ENCODE data around the gene HOXD4.

Gene HOXD4

DNA sequence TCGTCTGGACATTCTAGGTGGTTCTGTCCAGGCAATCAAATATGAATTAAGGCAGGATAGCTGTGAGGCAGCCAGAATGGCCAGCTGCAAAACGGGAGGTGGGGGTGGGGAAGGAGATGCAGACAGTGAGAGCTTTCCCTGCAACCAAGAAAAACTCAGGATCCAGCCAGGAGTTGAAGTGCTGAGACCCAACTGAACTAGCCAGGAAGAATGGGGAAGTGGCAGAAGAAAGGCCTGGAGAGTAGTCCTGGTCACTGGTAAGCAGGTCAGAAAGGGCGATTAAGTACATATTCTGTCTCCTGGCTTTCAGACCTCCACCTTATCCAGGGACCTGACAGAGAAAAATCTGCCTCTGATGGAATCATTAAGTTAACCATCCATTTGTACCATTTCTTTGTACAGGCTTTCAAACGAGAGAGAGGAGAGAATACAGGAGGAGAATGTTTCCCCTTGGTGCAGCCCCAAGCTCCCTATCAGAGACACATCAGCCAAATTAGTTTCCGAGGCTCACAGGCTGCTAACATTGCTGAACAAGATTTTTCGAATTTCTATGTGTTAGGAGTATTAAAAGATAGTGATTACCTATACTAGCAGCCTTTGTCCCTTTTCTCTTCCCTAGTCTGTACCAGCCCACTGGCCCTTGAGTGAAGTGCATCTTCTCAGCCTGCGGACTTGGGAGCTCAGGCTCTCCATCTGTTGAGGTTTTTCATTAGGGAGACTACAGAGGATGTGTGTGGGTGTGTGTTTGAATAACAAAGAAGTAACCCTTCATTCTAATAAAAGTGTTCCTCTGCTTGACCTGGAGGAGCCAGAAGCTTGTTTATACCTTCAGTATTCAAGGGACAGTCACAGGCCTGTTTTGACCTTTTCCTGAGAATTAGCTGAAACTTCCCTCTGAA is 24.6 kb downstream of the HOXD4 start:
- H3K27ac ChIP-seq (ENCODE audit: low read depth, low read length): no peak overlapping the region
- no peaks in the 10 kb centered on the region for H3K79me2 ChIP-seq (ENCODE audit: control insufficient read depth, low read length)
- peaks cover 67% of the 10 kb centered on the region for H3K27me3 ChIP-seq (ENCODE audit: control insufficient read depth, low read length)
- no peak overlapping the region for H3K4me3 ChIP-seq (ENCODE audit: low read length)
- H3K4me1 ChIP-seq (ENCODE audit: control insufficient read depth, low read length): no peaks in the 10 kb centered on the region
- no peaks in the 10 kb centered on the region for H3F3A ChIP-seq (ENCODE audit: control insufficient read depth, insufficient read depth)
- no peaks in the 10 kb centered on the region for H3K36me3 ChIP-seq (ENCODE audit: control insufficient read depth, low read length)
- TF ChIP-seq EZH2phosphoT487 (IDR thresholded peaks at IDR 0.05; ENCODE audit: borderline replicate concordance, low read length): no peak
- TF ChIP-seq, protein P1, sequence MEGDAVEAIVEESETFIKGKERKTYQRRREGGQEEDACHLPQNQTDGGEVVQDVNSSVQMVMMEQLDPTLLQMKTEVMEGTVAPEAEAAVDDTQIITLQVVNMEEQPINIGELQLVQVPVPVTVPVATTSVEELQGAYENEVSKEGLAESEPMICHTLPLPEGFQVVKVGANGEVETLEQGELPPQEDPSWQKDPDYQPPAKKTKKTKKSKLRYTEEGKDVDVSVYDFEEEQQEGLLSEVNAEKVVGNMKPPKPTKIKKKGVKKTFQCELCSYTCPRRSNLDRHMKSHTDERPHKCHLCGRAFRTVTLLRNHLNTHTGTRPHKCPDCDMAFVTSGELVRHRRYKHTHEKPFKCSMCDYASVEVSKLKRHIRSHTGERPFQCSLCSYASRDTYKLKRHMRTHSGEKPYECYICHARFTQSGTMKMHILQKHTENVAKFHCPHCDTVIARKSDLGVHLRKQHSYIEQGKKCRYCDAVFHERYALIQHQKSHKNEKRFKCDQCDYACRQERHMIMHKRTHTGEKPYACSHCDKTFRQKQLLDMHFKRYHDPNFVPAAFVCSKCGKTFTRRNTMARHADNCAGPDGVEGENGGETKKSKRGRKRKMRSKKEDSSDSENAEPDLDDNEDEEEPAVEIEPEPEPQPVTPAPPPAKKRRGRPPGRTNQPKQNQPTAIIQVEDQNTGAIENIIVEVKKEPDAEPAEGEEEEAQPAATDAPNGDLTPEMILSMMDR (IDR thresholded peaks at IDR 0.05; ENCODE audit: low read depth, low read length, poor library complexity, severe bottlenecking): no peak
- no peaks in the 10 kb centered on the region for H4K20me1 ChIP-seq (ENCODE audit: control insufficient read depth, insufficient read depth, low read depth, low read length)
- no peaks in the 10 kb centered on the region for H3K9me3 ChIP-seq (ENCODE audit: control insufficient read depth, insufficient read depth, low read length)
- H3K9me2 ChIP-seq (replicated peaks; ENCODE audit: control insufficient read depth, low read length): no peaks in the 10 kb centered on the region
- no peak overlapping the region for H3K4me2 ChIP-seq (ENCODE audit: low read length)

DNA sequence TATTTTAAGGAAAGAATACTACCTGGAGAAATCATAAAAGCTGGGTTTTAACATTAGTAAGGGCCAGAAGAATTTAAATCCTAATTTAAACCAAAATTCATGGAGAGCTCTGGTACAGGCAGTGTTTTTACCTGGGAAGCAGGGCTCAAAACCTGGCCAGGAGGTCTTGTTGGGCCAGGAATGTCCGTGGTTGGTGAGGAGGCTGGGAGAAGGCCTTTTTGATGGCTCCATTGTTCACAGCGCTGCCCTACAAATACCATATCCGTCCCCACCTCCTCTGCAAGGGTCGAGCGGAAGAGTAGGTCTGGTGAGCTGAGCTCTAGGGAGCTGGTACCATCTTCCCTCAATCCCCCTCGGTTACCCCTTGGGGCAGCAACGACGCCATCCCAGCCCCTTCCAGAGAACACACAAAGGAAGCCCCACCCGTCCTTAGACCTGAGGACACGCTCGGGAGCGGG is 26.3 kb downstream of the HOXD4 start:
- peaks cover 67% of the 10 kb centered on the region for H3K27me3 ChIP-seq (ENCODE audit: control insufficient read depth, low read length)
- H3K4me1 ChIP-seq (ENCODE audit: control insufficient read depth, low read length): no peaks in the 10 kb centered on the region
- H3K9me3 ChIP-seq (ENCODE audit: control insufficient read depth, insufficient read depth, low read length): no peaks in the 10 kb centered on the region
- TF ChIP-seq EZH2phosphoT487 (IDR thresholded peaks at IDR 0.05; ENCODE audit: borderline replicate concordance, low read length): no peak
- TF ChIP-seq, protein P1 (IDR thresholded peaks at IDR 0.05; ENCODE audit: low read depth, low read length, poor library complexity, severe bottlenecking): no peak
- no peak overlapping the region for H3K27ac ChIP-seq (ENCODE audit: low read depth, low read length)
- H4K20me1 ChIP-seq (ENCODE audit: control insufficient read depth, insufficient read depth, low read depth, low read length): no peaks in the 10 kb centered on the region
- H3K79me2 ChIP-seq (ENCODE audit: control insufficient read depth, low read length): no peaks in the 10 kb centered on the region
- H3K36me3 ChIP-seq (ENCODE audit: control insufficient read depth, low read length): no peaks in the 10 kb centered on the region
- H3K4me2 ChIP-seq (ENCODE audit: low read length): no peak overlapping the region
- no peak overlapping the region for H3K4me3 ChIP-seq (ENCODE audit: low read length)
- no peaks in the 10 kb centered on the region for H3K9me2 ChIP-seq (replicated peaks; ENCODE audit: control insufficient read depth, low read length)
- no peaks in the 10 kb centered on the region for H3F3A ChIP-seq (ENCODE audit: control insufficient read depth, insufficient read depth)

DNA sequence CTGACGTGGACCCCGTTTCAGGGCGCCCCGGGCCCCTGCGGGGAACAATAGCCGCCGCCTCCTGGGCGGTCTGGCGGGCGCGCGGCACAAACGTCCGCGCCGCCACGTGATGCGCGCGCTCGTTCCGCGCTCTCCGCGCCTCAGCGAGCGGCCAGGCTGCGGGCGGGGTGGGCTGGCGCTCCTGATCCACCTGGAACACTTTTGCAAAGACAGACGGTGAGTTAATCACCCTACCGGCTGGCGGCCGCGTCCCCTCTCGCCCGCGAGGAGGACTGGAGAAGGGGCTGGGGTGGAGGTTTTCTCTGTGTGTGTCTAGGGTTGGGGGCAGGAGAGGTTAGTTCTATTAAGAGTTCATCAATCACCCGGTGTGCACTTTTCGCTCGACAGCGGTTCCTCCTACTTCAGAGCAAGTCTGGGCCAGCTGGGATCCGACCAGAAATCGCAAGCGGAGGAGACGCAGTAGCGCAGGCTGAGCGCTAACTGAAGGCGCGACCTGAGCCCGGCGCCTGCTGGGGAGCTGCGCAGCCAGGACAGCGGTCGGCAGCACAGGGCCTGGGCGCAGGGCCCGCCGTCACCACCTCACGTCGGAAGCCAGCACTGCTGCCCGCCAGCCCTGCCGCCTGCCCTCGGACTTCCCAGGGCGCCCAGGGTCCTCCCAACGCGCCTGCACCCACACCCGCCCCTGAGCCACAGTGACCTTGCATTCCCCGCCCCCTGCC is 26.8 kb downstream of the HOXD4 start:
- Histone ChIP-seq H3K79me2 (ENCODE audit: control insufficient read depth, low read length) (no peaks in the 10 kb centered on the region), H3K4me2 (ENCODE audit: low read length) (no peak overlapping the region), H3K4me3 (ENCODE audit: low read length) (no peak overlapping the region), H4K20me1 (ENCODE audit: control insufficient read depth, insufficient read depth, low read depth, low read length) (no peaks in the 10 kb centered on the region), H3K27ac (ENCODE audit: low read depth, low read length) (no peak overlapping the region), H3K27me3 (ENCODE audit: control insufficient read depth, low read length) (peaks cover 65% of the 10 kb centered on the region), H3K9me2 (replicated peaks; ENCODE audit: control insufficient read depth, low read length) (no peaks in the 10 kb centered on the region), H3F3A (ENCODE audit: control insufficient read depth, insufficient read depth) (no peaks in the 10 kb centered on the region), H3K4me1 (ENCODE audit: control insufficient read depth, low read length) (no peaks in the 10 kb centered on the region), H3K9me3 (ENCODE audit: control insufficient read depth, insufficient read depth, low read length) (no peaks in the 10 kb centered on the region), H3K36me3 (ENCODE audit: control insufficient read depth, low read length) (no peaks in the 10 kb centered on the region)
- TF ChIP-seq, protein P1 (IDR thresholded peaks at IDR 0.05; ENCODE audit: low read depth, low read length, poor library complexity, severe bottlenecking): no peak
- no peak for TF ChIP-seq EZH2phosphoT487 (IDR thresholded peaks at IDR 0.05; ENCODE audit: borderline replicate concordance, low read length)
